ENCODE measurements around the gene GPR37. TPM values are rescaled to one million over a fixed set of nuclear protein-coding genes. Genes with fewer than 3 reads are reported as not detected.

Gene GPR37, protein sequence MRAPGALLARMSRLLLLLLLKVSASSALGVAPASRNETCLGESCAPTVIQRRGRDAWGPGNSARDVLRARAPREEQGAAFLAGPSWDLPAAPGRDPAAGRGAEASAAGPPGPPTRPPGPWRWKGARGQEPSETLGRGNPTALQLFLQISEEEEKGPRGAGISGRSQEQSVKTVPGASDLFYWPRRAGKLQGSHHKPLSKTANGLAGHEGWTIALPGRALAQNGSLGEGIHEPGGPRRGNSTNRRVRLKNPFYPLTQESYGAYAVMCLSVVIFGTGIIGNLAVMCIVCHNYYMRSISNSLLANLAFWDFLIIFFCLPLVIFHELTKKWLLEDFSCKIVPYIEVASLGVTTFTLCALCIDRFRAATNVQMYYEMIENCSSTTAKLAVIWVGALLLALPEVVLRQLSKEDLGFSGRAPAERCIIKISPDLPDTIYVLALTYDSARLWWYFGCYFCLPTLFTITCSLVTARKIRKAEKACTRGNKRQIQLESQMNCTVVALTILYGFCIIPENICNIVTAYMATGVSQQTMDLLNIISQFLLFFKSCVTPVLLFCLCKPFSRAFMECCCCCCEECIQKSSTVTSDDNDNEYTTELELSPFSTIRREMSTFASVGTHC
- 0.76 and 4.2 TPM in 2 replicates for total RNA-seq

GRCh38 chr7:124765401-124766352 lies at the start of gene GPR37:
Gene GPR37 (minus strand): TSS chr7:124765792. CDS start chr7:124764976, 816 bp downstream.

Other genes starting within 250 kb of the GPR37 start
- gene POT1, start 164.0 kb upstream of the GPR37 start, total RNA-seq = 18.0 and 26.1 TPM in 2 replicates